HFFc6 (cell line): Measurements from ENCODE around the gene CTLA4. TPM values are rescaled to one million over a fixed set of nuclear protein-coding genes. Genes with fewer than 3 reads are reported as not detected.

ENCODE experiments used
- DNase-seq: peaks from one replicate; pipeline ENCODE4 v3.0.0-alpha.2; 2018
- H3K27ac Mint-ChIP-seq: 2 replicates; pipeline ENCODE4 v1.8.0; 2020; ENCODE audit warnings: mild to moderate bottlenecking, mixed read lengths
- H3K27me3 Mint-ChIP-seq: 2 replicates; pipeline ENCODE4 v1.8.0; 2021; ENCODE audit warnings: mild to moderate bottlenecking, moderate library complexity, mixed read lengths; ENCODE audit not compliant: insufficient read depth
- H3K36me3 Mint-ChIP-seq: 2 replicates; pipeline ENCODE4 v1.8.0; 2021; ENCODE audit warnings: low read depth, mixed read lengths
- H3K4me1 Mint-ChIP-seq: 2 replicates; pipeline ENCODE4 v1.8.0; 2020; ENCODE audit warnings: low read depth, mixed read lengths
- H3K4me3 Mint-ChIP-seq: 2 replicates; pipeline ENCODE4 v1.8.0; 2020; ENCODE audit warnings: mild to moderate bottlenecking, moderate library complexity, mixed read lengths
- H3K9me3 Mint-ChIP-seq: 2 replicates; pipeline ENCODE4 v1.8.0; 2020; ENCODE audit warnings: mild to moderate bottlenecking, mixed read lengths
- total RNA-seq, 6 experiments: library from RNA; stranded (reverse); fragmentation: NEBNext Ultra II Directional; extraction: Animal tissue kit (Norgen Biotek cat#: 25700); gene quantifications; 2 replicates in 1 of 6; 3 replicates in 5 of 6; pipeline ENCODE4 v1.2.3, GENCODE V29; 2021
- TF ChIP-seq, protein P1 (sequence below): fragments of 200-600 bp; sonication (generic); IDR thresholded peaks from 2 replicates; pipeline ENCODE4 v1.5.0; 2021; ENCODE audit warnings: antibody characterized with exemption, mild to moderate bottlenecking

CTLA4 gene
- total RNA-seq, 6 experiments from 2014 or later: not detected

DNA sequence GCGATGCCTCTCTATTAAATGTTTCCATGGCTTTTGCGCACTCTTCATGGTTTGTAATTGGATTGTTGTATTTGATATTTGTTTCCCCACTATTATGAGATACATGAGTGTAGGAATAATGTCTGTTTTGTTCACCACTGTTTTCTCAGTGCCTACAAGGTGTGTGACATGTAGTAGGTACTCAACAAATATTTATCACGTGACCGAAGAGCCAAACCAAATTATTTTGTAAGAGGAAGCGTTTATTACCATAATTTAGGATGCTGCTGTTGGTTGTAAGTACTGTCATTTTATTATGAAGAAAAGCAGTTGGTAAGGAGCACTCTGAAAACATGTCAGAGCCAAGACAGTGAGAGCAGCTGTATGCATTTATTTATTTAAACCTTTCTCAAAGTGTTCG is 32.2 kb upstream of the CTLA4 start:
- Mint-ChIP-seq H3K36me3 (no peaks in the 10 kb centered on the region), H3K27ac (no peak overlapping the region), H3K27me3 (peaks cover 26% of the 10 kb centered on the region), H3K4me1 (no peaks in the 10 kb centered on the region), H3K9me3 (no peaks in the 10 kb centered on the region), H3K4me3 (no peak overlapping the region)
- TF ChIP-seq, protein P1, sequence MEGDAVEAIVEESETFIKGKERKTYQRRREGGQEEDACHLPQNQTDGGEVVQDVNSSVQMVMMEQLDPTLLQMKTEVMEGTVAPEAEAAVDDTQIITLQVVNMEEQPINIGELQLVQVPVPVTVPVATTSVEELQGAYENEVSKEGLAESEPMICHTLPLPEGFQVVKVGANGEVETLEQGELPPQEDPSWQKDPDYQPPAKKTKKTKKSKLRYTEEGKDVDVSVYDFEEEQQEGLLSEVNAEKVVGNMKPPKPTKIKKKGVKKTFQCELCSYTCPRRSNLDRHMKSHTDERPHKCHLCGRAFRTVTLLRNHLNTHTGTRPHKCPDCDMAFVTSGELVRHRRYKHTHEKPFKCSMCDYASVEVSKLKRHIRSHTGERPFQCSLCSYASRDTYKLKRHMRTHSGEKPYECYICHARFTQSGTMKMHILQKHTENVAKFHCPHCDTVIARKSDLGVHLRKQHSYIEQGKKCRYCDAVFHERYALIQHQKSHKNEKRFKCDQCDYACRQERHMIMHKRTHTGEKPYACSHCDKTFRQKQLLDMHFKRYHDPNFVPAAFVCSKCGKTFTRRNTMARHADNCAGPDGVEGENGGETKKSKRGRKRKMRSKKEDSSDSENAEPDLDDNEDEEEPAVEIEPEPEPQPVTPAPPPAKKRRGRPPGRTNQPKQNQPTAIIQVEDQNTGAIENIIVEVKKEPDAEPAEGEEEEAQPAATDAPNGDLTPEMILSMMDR: no peak
- DNase-seq: no peak

DNA sequence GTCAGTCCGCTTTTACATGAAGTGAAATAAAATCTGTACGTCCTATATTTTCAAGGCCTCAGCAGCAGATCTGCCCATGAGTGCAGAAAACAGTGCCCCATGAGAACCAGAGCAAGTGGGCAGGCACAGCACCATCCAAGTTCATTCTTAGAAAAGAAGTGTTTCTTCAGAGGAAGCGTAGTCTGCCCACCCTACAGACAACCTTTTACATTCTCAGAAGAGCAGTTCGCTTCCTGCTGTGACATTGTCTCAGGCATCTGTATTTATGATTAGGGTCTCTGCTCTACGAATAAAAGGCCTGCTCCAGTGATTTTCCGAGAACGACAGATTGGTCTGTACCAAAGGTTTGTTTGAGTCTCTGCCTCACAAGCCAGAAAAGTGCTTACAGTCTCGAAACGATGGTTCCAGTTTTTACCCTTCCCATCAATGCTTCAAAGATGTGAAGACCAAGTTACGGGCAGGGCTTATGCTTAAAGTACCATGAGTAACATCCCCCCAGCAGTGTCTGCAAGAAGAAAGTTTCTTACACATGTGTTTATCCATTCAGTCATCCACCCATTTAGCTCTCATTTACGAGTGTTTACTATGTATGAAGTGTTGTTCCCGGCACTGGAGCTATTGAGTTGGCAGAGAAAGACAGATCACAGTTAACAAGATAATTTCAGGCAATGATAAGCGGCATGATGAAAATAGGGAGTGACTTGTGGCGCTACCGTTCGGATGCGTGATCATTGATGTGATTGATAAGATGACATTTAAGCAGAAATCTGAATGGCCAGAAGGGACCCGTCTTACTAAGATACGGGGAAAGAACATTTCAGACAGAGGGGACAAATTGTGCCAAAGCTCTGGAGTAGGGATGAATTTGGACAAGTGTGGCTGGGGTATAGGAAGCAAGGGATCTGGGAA is 31.4 kb upstream of the CTLA4 start:
- no peak for DNase-seq
- TF ChIP-seq, protein P1: no peak
- H3K4me1 Mint-ChIP-seq: no peaks in the 10 kb centered on the region
- no peak overlapping the region for H3K4me3 Mint-ChIP-seq
- H3K27ac Mint-ChIP-seq: no peak overlapping the region
- no peaks in the 10 kb centered on the region for H3K36me3 Mint-ChIP-seq
- H3K27me3 Mint-ChIP-seq: peaks cover 22% of the 10 kb centered on the region
- H3K9me3 Mint-ChIP-seq: no peaks in the 10 kb centered on the region

DNA sequence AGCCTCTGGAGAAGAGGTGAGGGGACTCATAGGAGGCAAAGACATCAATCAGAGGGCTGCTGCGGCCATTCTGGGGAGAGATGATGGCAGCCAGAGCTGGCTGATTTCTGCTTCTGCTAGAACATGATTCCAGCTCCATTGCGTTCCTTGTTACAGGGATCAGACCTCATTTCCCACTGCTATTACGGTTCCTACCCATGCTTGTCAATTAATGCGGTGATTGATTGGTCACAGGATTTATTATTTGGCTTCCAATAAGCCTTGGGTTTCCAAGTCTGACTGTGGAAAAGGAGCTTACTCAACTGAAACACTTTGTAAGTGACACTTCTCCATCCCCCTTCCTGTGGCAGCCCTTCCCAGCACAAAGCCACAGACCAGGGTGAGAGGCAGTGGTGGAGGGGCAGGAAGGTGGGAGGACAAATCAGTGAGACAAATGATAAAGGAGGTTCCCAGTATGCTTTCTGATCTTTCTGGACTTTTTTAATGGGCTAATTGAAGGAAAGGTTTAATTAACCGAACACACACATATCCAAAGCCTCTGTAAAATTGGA is 26.8 kb upstream of the CTLA4 start:
- Mint-ChIP-seq H3K9me3 (no peaks in the 10 kb centered on the region), H3K36me3 (no peaks in the 10 kb centered on the region), H3K27ac (no peak overlapping the region), H3K27me3 (peaks cover 15% of the 10 kb centered on the region), H3K4me1 (no peaks in the 10 kb centered on the region), H3K4me3 (no peak overlapping the region)
- DNase-seq: no peak
- TF ChIP-seq, protein P1: no peak

DNA sequence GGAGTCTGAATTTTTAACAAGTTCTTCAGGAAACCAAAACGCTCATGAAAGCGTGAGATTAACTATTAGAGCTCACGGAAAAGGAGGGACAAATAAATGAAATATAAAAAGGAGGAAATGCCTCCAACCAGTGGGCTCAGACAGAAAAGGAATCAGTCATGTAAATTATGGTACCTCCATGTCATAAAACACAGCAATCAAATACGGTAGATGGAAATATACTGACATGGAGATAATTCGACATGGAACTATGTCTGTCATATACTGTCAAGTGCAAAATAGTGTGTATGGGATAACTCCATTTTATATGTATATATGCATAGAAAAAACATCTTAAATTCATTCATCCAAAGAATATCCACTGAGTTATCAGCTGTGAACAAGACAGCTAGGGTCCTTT is 25.9 kb upstream of the CTLA4 start:
- TF ChIP-seq, protein P1: no peak
- H3K4me1 Mint-ChIP-seq: no peaks in the 10 kb centered on the region
- H3K36me3 Mint-ChIP-seq: no peaks in the 10 kb centered on the region
- H3K27me3 Mint-ChIP-seq: peaks cover 15% of the 10 kb centered on the region
- H3K4me3 Mint-ChIP-seq: no peak overlapping the region
- DNase-seq: no peak
- no peak overlapping the region for H3K27ac Mint-ChIP-seq
- H3K9me3 Mint-ChIP-seq: no peaks in the 10 kb centered on the region

DNA sequence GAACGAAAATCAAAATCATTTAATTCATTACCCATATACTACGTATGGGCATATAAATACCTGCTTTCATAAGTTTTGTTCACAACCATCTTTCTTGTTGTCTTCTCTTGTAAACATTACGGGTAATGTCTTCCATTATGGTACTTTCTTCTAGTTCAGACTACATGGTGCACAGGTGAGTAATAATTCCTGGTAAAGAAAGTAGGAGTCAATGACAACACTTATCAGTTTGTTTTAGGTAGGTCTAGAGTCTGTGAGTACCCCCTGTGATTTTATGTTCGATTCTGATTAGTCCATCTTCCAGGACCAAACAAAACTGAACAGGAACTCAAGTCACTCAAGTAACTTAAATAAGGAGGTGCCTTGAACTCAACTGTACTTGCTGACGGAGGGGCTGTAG is 25.2 kb upstream of the CTLA4 start:
- H3K27ac Mint-ChIP-seq: no peak overlapping the region
- no peaks in the 10 kb centered on the region for H3K9me3 Mint-ChIP-seq
- TF ChIP-seq, protein P1: no peak
- H3K4me3 Mint-ChIP-seq: no peak overlapping the region
- no peaks in the 10 kb centered on the region for H3K4me1 Mint-ChIP-seq
- H3K36me3 Mint-ChIP-seq: no peaks in the 10 kb centered on the region
- no peak for DNase-seq
- peaks cover 13% of the 10 kb centered on the region for H3K27me3 Mint-ChIP-seq
